Esophagus squamous epithelium (tissue), 5 donors: Measurements from ENCODE around the gene VWA3A. TPM values are rescaled to one million over a fixed set of nuclear protein-coding genes. Genes with fewer than 3 reads are reported as not detected.
"Not testable (repeated sequence)": the region's sequence is repeated elsewhere in the genome, so short reads cannot be mapped to it uniquely, and the experiment has no call there.

Experiments
- DNase-seq: peaks from one replicate; lab custom pipeline; 2025; lab: John Stamatoyannopoulos, UW
- H3K27ac ChIP-seq, 4 donors: fragments of 200-600 bp; sonication (generic); one replicate each; pipeline ENCODE4 v1.5.1; 2016 to 2019; ENCODE audit warnings: mild to moderate bottlenecking in 1 of 4
- H3K27me3 ChIP-seq, 4 donors: fragments of 200-600 bp; sonication (generic); 1 replicate in 3 of 4; 2 replicates in 1 of 4; pipeline versions ENCODE4 v1.5.1 to v1.6.0; 2017 to 2021; ENCODE audit warnings: antibody characterized with exemption in 1 of 4
- H3K36me3 ChIP-seq, 3 donors: fragments of 200-600 bp; sonication (generic); one replicate each; pipeline ENCODE4 v1.5.1; 2016 to 2019
- H3K4me1 ChIP-seq, 3 donors: fragments of 200-600 bp; sonication (generic); one replicate each; pipeline ENCODE4 v1.5.1; 2017 to 2019
- H3K4me3 ChIP-seq, 4 donors: fragments of 200-600 bp; sonication (generic); 1 replicate in 3 of 4; 2 replicates in 1 of 4; pipeline ENCODE4 v1.5.1; 2016 to 2019; ENCODE audit warnings: mild to moderate bottlenecking in 2 of 4, moderate library complexity in 1 of 4
- H3K9me3 ChIP-seq, 3 donors: fragments of 200-600 bp; sonication (generic); one replicate each; pipeline ENCODE4 v1.5.1; 2016 to 2019
- CTCF ChIP-seq, 6 experiments: fragments of 450-650 bp in 4 of 6; fragments of 200-600 bp in 2 of 6; sonication (generic) in 2 of 6; IDR thresholded peaks; one replicate each; pipeline ENCODE4 v1.5.1; 2016 to 2019; ENCODE audit warnings: antibody characterized with exemption in 6 of 6, mild to moderate bottlenecking in 4 of 6, moderate library complexity in 4 of 6
- POLR2A ChIP-seq, 4 donors: fragments of 450-650 bp; IDR thresholded peaks; one replicate each; pipeline ENCODE4 v1.6.1; 2017; ENCODE audit warnings: antibody characterized with exemption in 4 of 4, mild to moderate bottlenecking in 4 of 4, moderate library complexity in 3 of 4
- WGBS, 2 donors: methylation state at CpG; one replicate each; pipeline ENCODE4 v1.1.5; 2018; 5-methylcytosine and 5-hydroxymethylcytosine counted together
- intact Hi-C: fragments of 100-400 bp; cut with DNase I; formaldehyde crosslinking; loops from one replicate; pipeline ENCODE4 v1.15.0; 2022
- total RNA-seq, 4 donors: library from RNA; depleted of rRNA; stranded (reverse); fragments of >200 nt; gene quantifications; one replicate each; pipeline ENCODE4 v1.1.0, GENCODE V29; 2016
- donor health status: DM: yes; HTN: yes; CAD: no.

The VWA3A gene
- total RNA-seq, 4 donors from 2014 or later = not detected

- Histone ChIP-seq H3K27me3 (peaks cover 0 to 8% (median 0%) of the 10 kb centered on the region in 4 donors), H3K27ac (no peak overlapping the region), H3K4me1 (no peaks in the 10 kb centered on the region), H3K36me3 (no peaks in the 10 kb centered on the region), H3K4me3 (no peak overlapping the region), H3K9me3 (no peaks in the 10 kb centered on the region)
- intact Hi-C loops = no loop called here
- no peak for DNase-seq
- TF ChIP-seq POLR2A (IDR thresholded peaks at IDR 0.05) (no peak), CTCF (IDR thresholded peaks at IDR 0.05) (no peak)
- 78 to 86% methylated on average over 6 of the region's 6 CpGs for WGBS, 2 donors
Measured at GRCh38 chr16:22144520-22144919, 52.2 kb downstream of the VWA3A start.

- no peak for DNase-seq
- intact Hi-C loops = no loop called here
- no peaks in the 10 kb centered on the region for H3K36me3 ChIP-seq
- TF ChIP-seq POLR2A (IDR thresholded peaks at IDR 0.05) = no peak
- TF ChIP-seq CTCF (IDR thresholded peaks at IDR 0.05) = no peak
- WGBS, 2 donors = 68 to 69% methylated on average over 7 to 8 of the region's 9 CpGs
- no peaks in the 10 kb centered on the region for H3K4me1 ChIP-seq
- no peak overlapping the region for H3K27ac ChIP-seq
- H3K27me3 ChIP-seq = peaks cover 0 to 2% (median 0%) of the 10 kb centered on the region in 4 donors
- H3K9me3 ChIP-seq = no peaks in the 10 kb centered on the region
- H3K4me3 ChIP-seq = no peak overlapping the region
Measured at GRCh38 chr16:22147853-22148252, 55.5 kb downstream of the VWA3A start.

GRCh38 chr16:22151246-22151998, 59.1 kb downstream of the VWA3A start:
- H3K4me1 ChIP-seq = no peaks in the 10 kb centered on the region
- H3K27me3 ChIP-seq = no peaks in the 10 kb centered on the region
- 68 to 69% methylated on average over 7 of the region's 7 CpGs for WGBS, 2 donors
- intact Hi-C loops = no loop called here
- no peak overlapping the region for H3K27ac ChIP-seq
- H3K36me3 ChIP-seq = no peaks in the 10 kb centered on the region
- H3K4me3 ChIP-seq = no peak overlapping the region
- no peak for TF ChIP-seq CTCF (IDR thresholded peaks at IDR 0.05)
- TF ChIP-seq POLR2A (IDR thresholded peaks at IDR 0.05) = no peak
- H3K9me3 ChIP-seq = no peaks in the 10 kb centered on the region
- DNase-seq = no peak

- no peak overlapping the region for H3K4me3 ChIP-seq
- WGBS, 2 donors = 69 to 84% methylated on average over 4 to 11 of the region's 11 CpGs
- no peak overlapping the region for H3K27ac ChIP-seq
- intact Hi-C loops = no loop called here
- no peaks in the 10 kb centered on the region for H3K9me3 ChIP-seq
- no peaks in the 10 kb centered on the region for H3K4me1 ChIP-seq
- TF ChIP-seq CTCF (IDR thresholded peaks at IDR 0.05) (no peak), POLR2A (IDR thresholded peaks at IDR 0.05) (no peak)
- no peaks in the 10 kb centered on the region for H3K36me3 ChIP-seq
- no peak for DNase-seq
- H3K27me3 ChIP-seq = no peaks in the 10 kb centered on the region
Measured at GRCh38 chr16:22152316-22152715, 60.0 kb downstream of the VWA3A start.

- H3K4me3 ChIP-seq, H3K4me1 ChIP-seq, intact Hi-C loops, DNase-seq, H3K36me3 ChIP-seq, H3K9me3 ChIP-seq, H3K27me3 ChIP-seq, H3K27ac ChIP-seq: not testable (repeated sequence)
- 59 to 73% methylated on average over 7 of the region's 7 CpGs for WGBS, 2 donors
Measured at GRCh38 chr16:22153078-22153477, 60.7 kb downstream of the VWA3A start.
